IMR-90 (cell line): Measurements from ENCODE around the gene BPGM.

Source experiments
- MAFK ChIP-seq: IDR thresholded peaks from 2 replicates; pipeline ENCODE4 v1.6.1; 2012; ENCODE audit warnings: low read depth, low read length, improper control_type of control experiment
- MAZ ChIP-seq: IDR thresholded peaks from 2 replicates; pipeline ENCODE4 v1.6.1; 2012; ENCODE audit warnings: low read depth, mild to moderate bottlenecking, low read length, improper control_type of control experiment, moderate library complexity, borderline replicate concordance
- MXI1 ChIP-seq: IDR thresholded peaks from 2 replicates; pipeline ENCODE4 v1.6.1; 2012; ENCODE audit warnings: low read depth, mild to moderate bottlenecking, low read length, moderate library complexity, borderline replicate concordance
- POLR2A ChIP-seq: IDR thresholded peaks from 2 replicates; pipeline ENCODE4 v1.6.1; 2012; ENCODE audit warnings: mild to moderate bottlenecking, low read depth, low read length
- RAD21 ChIP-seq: IDR thresholded peaks from 2 replicates; pipeline ENCODE4 v1.6.1; 2012; ENCODE audit warnings: low read length, improper control_type of control experiment
- RFX5 ChIP-seq: IDR thresholded peaks from 2 replicates; pipeline ENCODE4 v1.8.0; 2012; ENCODE audit warnings: low read depth, mild to moderate bottlenecking, low read length, moderate library complexity
- TF ChIP-seq, protein P1 (sequence below): conservative IDR thresholded peaks from 2 replicates; pipeline ENCODE4 v1.5.1; 2012; ENCODE audit warnings: mild to moderate bottlenecking, low read depth, low read length, improper control_type of control experiment
- TF ChIP-seq, protein P2 (sequence below): fragments of 150-350 bp; IDR thresholded peaks from 2 replicates; pipeline ENCODE4 v1.6.1; 2017; ENCODE audit warnings: mild to moderate bottlenecking, antibody characterized with exemption, low read length, low read depth

DNA sequence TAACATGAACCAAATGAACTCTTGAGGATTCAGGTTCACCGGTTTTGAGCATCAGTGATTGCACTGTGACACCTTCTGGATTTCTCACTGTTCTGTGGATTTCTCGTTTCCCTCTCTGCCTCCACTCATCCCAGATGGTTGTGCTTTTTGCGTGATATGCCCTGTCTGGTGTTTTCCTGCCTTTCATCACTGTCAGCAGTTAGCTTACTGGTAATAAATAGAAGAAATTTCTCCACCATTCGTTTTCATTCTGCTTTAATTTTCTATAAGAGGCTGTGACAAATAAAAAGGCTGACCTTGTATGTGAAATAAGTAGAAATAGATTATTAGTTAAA lies 16.2 kb downstream of the BPGM start:
- no peak for TF ChIP-seq POLR2A
- TF ChIP-seq, protein P1, sequence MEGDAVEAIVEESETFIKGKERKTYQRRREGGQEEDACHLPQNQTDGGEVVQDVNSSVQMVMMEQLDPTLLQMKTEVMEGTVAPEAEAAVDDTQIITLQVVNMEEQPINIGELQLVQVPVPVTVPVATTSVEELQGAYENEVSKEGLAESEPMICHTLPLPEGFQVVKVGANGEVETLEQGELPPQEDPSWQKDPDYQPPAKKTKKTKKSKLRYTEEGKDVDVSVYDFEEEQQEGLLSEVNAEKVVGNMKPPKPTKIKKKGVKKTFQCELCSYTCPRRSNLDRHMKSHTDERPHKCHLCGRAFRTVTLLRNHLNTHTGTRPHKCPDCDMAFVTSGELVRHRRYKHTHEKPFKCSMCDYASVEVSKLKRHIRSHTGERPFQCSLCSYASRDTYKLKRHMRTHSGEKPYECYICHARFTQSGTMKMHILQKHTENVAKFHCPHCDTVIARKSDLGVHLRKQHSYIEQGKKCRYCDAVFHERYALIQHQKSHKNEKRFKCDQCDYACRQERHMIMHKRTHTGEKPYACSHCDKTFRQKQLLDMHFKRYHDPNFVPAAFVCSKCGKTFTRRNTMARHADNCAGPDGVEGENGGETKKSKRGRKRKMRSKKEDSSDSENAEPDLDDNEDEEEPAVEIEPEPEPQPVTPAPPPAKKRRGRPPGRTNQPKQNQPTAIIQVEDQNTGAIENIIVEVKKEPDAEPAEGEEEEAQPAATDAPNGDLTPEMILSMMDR: no peak
- no peak for TF ChIP-seq MXI1
- TF ChIP-seq, protein P2, sequence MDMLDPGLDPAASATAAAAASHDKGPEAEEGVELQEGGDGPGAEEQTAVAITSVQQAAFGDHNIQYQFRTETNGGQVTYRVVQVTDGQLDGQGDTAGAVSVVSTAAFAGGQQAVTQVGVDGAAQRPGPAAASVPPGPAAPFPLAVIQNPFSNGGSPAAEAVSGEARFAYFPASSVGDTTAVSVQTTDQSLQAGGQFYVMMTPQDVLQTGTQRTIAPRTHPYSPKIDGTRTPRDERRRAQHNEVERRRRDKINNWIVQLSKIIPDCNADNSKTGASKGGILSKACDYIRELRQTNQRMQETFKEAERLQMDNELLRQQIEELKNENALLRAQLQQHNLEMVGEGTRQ: no peak
- no peak for TF ChIP-seq MAFK
- TF ChIP-seq RAD21: no peak
- TF ChIP-seq RFX5: no peak
- TF ChIP-seq MAZ: no peak
